ENCODE data around the gene MEIS2.

MEIS2 gene

DNA sequence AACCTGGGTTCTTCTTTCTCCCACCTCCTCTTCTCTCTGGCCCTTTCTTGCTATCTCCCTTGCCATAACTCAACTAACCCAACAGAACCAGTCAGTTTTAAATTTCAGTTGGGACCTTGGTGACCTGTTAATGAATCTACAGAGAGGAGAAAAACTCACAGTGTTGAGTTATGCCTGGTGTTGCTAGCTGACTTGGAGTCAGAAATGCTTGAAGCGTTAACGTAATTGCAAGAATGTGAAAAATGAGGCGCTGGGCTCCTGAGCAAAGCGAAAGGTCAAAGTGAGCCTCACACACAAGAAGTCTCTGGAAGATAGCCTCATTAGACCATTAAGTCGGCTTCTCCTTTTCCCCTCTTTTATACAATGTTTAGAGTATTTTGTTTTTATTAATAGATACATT is 18.4 kb downstream of the MEIS2 start:
- DNase-seq (ENCODE audit: low read depth): no peak
- no peak overlapping the region for H3K4me3 ChIP-seq (ENCODE audit: low read depth, low read length)

DNA sequence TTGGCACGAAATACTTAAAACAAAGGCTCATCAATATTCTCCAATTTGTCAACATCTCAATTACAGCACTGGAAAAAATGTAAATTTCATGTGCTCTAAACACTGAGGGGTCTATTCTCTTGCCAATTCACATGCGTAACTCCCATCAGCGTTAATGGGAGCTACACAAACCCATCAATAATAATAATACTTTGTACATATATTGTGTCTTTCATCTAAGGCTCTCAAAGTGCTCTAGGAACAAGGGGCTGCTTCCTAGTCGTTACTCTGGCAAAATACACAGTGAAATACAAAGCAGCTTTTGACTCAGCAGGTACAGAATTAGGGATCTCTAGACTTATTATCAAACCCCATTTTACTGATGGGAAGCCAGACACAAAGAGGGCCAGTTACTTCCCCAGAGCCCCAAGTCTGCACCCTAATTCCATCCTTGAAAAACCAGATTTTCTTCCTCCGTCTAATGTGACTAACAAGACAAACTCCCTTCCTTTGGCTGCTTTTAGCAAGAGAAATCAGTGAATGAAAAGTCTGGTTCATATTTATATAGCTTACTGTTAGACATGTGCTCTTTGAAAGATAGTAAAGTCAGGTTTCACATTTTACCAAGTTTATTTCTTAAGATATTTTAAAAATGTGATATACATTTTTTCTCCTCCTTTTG is 20.0 kb downstream of the MEIS2 start:
- H3K4me3 ChIP-seq (ENCODE audit: low read depth, low read length): no peak overlapping the region
- DNase-seq (ENCODE audit: low read depth): no peak

DNA sequence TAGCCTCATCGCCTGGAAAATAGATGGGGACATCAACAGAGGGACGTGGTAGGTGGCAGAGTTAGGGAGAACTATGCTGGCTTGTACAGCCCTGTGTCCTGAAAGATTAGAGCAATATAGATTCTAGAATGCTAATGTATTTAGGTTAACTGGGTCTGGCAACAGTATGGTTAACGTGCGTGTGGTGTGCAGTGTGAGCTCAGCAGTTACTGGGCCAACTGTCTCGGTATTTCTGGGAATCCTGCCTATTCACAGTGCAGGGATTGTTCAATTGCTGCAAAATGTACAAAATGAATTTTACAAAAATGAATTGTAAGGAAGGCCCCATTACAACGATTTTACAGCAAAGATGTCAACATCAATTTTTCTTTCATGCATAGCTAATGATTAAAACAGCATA is 20.6 kb downstream of the MEIS2 start:
- no peak overlapping the region for H3K4me3 ChIP-seq (ENCODE audit: low read depth, low read length)
- peak; percentile 43 for DNase-seq (ENCODE audit: low read depth)

DNA sequence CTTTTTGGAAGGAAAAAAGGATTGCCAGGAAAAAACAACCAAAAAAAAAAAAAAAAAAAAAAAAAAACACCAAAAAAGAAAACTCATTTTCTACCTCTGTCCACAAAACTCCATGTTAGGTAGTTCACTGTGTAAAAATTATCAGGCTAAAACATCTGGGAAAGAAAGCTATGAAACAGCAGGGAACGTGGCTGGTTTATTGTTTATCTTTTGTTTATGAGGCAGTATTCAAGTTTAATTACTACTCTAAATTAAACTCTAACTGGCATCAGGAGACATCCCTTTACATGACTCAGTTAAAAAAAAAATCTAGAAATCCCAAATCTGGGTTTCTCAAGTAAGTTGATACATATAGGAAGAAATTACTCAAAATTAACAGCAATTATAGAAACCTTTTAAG is 21.8 kb downstream of the MEIS2 start:
- no peak for DNase-seq (ENCODE audit: low read depth)
- H3K4me3 ChIP-seq (ENCODE audit: low read depth, low read length): no peak overlapping the region

GRCh38 chr15:37077623-37078351 is 22.6 kb downstream of the MEIS2 start:
- no peak for DNase-seq (ENCODE audit: low read depth)
- no peak overlapping the region for H3K4me3 ChIP-seq (ENCODE audit: low read depth, low read length)

- H3K4me3 ChIP-seq (ENCODE audit: low read depth, low read length): no peak overlapping the region
- DNase-seq (ENCODE audit: low read depth): no peak
Observed at GRCh38 chr15:37076543-37076942, 23.8 kb downstream of the MEIS2 start.

DNA sequence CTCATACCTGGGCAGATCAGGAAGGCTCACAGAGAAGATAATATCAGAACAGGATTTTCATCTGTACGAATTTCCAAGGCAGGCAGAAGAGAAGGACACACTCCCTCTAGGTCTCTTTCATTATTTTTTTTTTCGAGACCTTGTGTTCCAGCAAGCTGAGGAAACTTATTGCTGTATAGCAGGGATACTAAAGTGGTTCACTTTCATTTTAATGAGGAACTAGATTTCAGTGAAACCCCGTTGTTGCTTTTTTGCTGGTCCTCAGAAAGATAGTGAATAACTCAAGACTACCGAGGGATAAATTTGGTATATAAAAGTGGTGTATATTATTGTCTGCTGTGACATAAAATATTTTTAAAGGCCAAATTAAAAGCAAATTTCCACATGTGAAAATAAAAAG is 24.6 kb downstream of the MEIS2 start:
- no peak for DNase-seq (ENCODE audit: low read depth)
- no peak overlapping the region for H3K4me3 ChIP-seq (ENCODE audit: low read depth, low read length)

- no peak overlapping the region for H3K4me3 ChIP-seq (ENCODE audit: low read depth, low read length)
- no peak for DNase-seq (ENCODE audit: low read depth)
Observed at GRCh38 chr15:37072181-37072580, 28.2 kb downstream of the MEIS2 start.

DNA sequence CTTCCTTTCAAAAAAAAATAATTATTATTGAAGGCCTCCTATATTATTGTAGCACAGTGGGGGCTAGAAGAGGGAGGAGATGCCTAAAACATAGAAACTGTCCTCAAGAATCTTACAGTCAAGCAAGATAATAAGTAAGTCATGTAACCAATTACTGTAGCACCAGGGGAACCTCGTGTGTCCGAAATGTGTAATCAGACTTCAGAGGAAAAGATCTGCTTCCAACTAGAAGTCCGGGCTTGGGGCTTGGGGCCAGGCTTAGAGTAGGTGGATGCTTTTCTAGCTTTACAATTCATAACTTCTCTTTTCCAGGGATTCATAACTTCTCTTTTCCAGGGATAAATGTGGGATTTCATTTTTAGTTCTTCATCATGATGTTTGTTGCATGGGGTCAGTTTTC is 29.2 kb downstream of the MEIS2 start:
- DNase-seq (ENCODE audit: low read depth): no peak

DNA sequence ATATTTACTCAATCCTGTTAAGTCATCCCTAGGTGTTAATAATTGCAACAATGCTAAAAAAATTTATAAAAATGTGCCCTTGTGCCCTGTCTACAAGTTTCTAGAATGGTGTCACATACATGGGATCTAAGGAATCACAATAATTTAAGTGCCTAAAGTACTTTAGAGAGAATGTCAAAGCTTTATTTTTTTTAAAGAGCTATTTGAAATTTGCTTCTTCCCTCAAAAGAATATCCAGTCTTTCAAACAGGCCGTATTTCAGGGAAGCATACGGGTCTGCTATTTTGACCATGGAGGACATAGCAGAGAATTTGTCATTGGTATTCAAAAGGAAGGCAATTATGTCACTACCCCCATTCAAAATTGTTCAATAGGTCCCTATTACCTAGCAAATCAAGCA is 29.7 kb downstream of the MEIS2 start:
- H3K4me3 ChIP-seq (ENCODE audit: low read depth, low read length): no peak overlapping the region
- no peak for DNase-seq (ENCODE audit: low read depth)

More for the DNA sequence above, 29.2 kb downstream of the MEIS2 start:
- H3K4me3 ChIP-seq (ENCODE audit: low read depth, low read length): no peak overlapping the region

DNA sequence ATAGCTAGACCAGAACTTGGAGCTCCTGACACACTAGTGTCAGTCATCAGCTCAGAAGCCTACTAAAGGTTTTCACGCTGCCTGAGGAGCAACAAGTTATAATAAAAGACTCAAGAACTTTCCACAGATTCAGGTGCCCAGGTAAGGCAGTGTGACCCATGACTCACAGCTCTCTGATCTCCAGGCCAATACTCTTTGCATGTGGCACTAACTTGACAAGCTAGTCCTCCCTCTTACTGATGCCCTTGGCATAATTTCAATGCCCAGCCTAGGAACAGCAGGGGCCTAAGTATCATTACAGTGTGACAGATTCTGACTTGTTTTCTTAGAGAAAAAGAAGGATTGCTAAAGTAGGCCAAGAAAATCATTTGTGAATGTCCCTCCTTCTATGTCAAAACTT is 38.4 kb downstream of the MEIS2 start:
- no peak for DNase-seq (ENCODE audit: low read depth)
- no peak overlapping the region for H3K4me3 ChIP-seq (ENCODE audit: low read depth, low read length)

- DNase-seq (ENCODE audit: low read depth): peak; percentile 47
- H3K4me3 ChIP-seq (ENCODE audit: low read depth, low read length): no peak overlapping the region
Observed at GRCh38 chr15:37059086-37059485, 41.3 kb downstream of the MEIS2 start.

DNA sequence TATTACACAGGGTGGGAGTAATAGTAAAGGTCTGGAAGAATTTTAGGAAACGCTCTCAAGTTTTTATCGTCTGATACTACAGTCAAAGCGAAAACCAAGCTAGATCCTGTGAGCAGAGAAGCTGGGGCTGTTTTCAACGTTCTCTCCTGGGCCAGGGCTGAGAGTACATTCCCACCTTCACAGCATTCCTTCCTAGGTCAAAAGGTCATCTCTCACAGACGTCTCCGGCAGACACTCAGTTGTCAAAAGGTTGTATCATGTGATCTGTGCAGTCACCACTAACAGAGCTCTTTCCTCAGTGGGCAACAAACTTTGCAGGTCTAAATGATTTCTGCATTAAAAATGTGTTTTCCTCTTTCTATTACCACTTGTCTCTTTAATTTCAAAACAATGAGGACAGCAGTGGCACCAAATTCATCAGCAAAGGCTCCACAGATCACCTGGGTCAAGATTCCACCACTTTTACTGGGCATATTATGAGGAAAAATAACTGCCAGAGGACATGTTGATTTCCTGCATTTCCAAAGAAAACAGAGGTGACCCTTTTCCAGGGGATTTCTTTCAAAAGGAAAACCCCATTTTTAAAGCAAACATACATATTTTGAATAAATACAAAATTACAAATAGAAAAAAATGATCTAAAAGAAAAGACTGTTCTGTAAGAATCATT is 41.9 kb downstream of the MEIS2 start:
- no peak overlapping the region for H3K4me3 ChIP-seq (ENCODE audit: low read depth, low read length)
- no peak for DNase-seq (ENCODE audit: low read depth)

- no peak for DNase-seq (ENCODE audit: low read depth)
- no peak overlapping the region for H3K4me3 ChIP-seq (ENCODE audit: low read depth, low read length)
Observed at GRCh38 chr15:37057831-37058230, 42.5 kb downstream of the MEIS2 start.

DNA sequence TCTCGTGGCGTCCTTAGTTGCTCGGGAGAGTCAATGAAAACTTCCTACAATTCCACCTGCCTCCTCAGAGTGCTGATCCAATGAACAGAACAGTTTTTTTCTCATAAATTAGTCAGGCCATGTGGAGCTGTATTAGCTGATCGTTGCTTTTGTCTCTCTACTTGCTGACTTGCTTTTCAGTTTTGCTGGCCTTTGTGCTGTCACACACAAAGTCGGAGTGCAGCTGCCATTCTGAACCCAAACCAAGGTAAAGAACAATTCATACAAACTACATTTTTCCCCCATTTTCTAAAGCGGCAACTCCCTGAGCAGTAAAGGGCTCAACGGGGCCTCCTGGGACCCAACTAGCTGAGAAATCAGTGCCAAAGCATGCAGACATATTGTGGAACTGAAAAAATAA is 43.1 kb downstream of the MEIS2 start:
- DNase-seq (ENCODE audit: low read depth): no peak
- no peak overlapping the region for H3K4me3 ChIP-seq (ENCODE audit: low read depth, low read length)

DNA sequence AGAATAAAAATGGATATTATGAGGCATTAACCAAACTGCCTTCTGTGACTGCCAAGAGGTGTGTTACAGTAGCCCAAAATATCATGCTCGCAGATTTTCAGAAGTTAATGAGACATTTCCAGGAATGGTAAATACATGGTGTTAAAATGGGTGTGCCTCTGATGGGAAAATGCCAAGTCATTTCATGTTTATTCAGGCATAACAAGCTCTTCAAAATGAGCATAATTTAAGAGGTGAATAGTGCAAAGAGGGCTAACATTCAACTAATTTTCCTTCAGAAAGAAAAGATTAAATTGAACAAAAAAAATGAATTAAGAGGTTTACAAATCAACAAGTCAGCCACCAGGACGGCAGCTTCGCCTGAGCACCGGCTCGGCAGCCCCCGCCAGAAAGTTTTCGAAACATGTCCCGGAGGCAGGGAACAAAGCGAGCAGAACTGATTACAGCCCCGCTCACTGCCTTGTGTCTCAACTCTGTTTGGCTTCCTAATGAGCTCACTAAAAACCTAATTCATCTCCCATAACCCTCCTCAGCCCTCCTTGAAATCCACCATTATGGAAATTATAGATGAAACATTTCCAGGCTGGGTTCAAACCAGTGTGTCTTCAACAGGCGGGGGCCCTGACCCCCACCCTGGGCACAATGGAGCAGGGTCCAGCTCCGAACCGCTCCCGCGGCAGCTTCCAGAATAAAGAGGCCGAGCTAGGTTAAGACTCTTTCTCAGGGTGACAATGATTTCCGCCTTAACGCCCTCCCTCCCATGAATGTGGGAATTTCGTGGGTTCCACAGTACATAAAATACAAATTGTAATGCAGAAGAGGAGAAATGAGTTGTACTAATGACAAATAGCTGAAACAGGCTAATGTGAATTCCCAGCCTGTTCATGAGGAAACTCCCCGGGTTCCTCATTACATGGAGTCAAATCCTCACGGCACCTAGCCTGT is 43.9 kb downstream of the MEIS2 start:
- no peak overlapping the region for H3K4me3 ChIP-seq (ENCODE audit: low read depth, low read length)
- no peak for DNase-seq (ENCODE audit: low read depth)

DNA sequence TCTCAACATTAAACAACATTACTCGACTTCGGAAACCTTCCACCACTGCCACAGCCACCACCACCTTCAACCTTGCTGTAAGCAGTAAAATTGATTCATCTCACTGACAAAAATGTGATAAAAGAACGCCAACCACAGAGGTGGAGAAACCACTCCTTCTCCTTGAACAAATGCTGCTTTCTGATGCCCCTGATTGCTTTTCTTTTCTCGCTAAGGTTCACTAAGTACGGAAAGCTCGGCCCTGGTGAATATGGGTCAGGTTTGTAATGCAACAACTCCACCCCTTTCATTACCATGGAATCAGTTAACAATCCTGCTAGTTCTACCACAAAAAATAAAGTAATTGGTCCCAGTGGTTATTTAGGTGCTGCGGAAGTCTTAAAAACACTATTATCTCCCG is 44.9 kb downstream of the MEIS2 start:
- H3K4me3 ChIP-seq (ENCODE audit: low read depth, low read length): no peak overlapping the region
- no peak for DNase-seq (ENCODE audit: low read depth)

DNA sequence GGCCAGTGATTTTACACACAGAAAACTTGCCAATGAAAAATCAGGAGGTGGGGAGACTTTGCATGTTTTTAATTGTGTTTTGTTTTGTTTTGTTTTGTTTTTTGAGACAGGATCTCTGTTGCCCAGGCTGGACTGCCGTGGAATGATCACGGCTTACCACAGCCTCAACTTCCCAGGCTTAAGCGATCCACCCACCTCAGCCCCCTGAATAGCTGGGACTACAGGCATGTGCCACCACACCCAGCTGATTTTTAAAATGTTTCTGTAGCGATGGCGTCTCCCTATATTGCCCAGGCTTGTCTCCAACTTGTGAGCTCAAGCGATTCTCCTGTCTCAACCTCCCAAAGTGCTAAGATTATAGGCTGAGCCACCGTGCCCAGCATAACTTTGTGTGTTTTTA is 46.0 kb downstream of the MEIS2 start:
- H3K4me3 ChIP-seq (ENCODE audit: low read depth, low read length): no peak overlapping the region
- DNase-seq (ENCODE audit: low read depth): no peak

GRCh38 chr15:37053166-37053565 is 47.2 kb downstream of the MEIS2 start:
- DNase-seq (ENCODE audit: low read depth): no peak
- H3K4me3 ChIP-seq (ENCODE audit: low read depth, low read length): no peak overlapping the region

DNA sequence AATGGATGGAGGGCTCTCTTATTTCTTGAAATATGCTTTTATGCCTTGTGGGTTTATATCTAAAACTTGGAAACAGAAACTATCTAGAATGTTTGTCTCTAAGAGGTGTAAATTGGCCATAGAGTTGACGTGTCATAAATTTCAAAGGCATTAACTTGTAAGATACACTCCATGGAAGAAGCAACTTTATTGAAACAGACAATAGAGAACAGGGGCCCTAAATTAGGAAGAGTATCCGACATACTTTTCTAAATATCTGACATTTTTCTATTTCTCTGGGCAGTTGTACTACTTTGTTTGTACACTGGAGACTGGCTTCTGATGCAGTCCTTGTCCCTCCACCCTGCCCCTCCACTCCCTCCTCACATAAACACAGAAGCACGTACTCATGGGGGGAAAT is 50.0 kb downstream of the MEIS2 start:
- DNase-seq (ENCODE audit: low read depth): no peak
- no peak overlapping the region for H3K4me3 ChIP-seq (ENCODE audit: low read depth, low read length)

Data from skeletal muscle cell (primary cell).